Measurements from ENCODE around the gene ZNF136. TPM values are rescaled to one million over a fixed set of nuclear protein-coding genes. Genes with fewer than 3 reads are reported as not detected.

The ZNF136 gene
- total RNA-seq, 4 donors from 2014 or later, result 1.4 to 2.2 (median 1.8) TPM

DNA sequence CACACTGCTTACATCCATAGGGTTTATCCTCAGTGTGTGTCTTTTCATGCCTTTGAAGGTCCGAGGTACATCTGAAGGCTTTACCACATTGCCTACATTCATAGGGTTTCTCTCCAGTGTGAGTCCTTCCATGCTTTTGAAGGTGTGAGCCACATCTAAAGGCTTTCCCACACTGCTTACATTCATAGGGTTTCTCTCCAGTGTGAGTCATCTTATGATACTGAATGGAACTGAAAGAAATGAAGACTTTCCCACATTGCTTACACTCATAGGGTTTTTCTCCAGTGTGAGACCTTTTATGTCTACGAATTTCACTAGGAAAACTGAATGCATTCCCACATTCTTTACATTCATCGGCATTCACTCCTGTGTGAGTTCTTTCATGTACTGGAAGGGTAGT is 29.8 kb upstream of the ZNF136 start:
- Histone ChIP-seq H3K9me3 (peaks cover 5 to 19% (median 9%) of the 10 kb centered on the region in 3 donors), H3K36me3 (peaks cover 11 to 51% of the 10 kb centered on the region in 2 donors), H3K4me1 (no peaks in the 10 kb centered on the region), H3K4me3 (no peak overlapping the region), H3K27ac (no peak overlapping the region), H3K27me3 (no peaks in the 10 kb centered on the region)
- no peak for TF ChIP-seq POLR2A (IDR thresholded peaks at IDR 0.05)
- TF ChIP-seq, protein P1, sequence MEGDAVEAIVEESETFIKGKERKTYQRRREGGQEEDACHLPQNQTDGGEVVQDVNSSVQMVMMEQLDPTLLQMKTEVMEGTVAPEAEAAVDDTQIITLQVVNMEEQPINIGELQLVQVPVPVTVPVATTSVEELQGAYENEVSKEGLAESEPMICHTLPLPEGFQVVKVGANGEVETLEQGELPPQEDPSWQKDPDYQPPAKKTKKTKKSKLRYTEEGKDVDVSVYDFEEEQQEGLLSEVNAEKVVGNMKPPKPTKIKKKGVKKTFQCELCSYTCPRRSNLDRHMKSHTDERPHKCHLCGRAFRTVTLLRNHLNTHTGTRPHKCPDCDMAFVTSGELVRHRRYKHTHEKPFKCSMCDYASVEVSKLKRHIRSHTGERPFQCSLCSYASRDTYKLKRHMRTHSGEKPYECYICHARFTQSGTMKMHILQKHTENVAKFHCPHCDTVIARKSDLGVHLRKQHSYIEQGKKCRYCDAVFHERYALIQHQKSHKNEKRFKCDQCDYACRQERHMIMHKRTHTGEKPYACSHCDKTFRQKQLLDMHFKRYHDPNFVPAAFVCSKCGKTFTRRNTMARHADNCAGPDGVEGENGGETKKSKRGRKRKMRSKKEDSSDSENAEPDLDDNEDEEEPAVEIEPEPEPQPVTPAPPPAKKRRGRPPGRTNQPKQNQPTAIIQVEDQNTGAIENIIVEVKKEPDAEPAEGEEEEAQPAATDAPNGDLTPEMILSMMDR (IDR thresholded peaks at IDR 0.05 in 4 of 5, conservative IDR thresholded peaks at IDR 0.05 in 1 of 5), result no peak
- DNase-seq (no peak), ATAC-seq (no peak)
- intact Hi-C loops (cut with DNase I; ENCODE audit: low total_unique reads) (no loop called here), in situ Hi-C loops (cut with MboI; ENCODE audit: low sequenced_read_pairs in 4 of 4) (loop anchor here in 1 of 4 donors (25.0 kb wide), 1 partner anchor 221 kb away; no protein-coding TSS in a partner anchor)

DNA sequence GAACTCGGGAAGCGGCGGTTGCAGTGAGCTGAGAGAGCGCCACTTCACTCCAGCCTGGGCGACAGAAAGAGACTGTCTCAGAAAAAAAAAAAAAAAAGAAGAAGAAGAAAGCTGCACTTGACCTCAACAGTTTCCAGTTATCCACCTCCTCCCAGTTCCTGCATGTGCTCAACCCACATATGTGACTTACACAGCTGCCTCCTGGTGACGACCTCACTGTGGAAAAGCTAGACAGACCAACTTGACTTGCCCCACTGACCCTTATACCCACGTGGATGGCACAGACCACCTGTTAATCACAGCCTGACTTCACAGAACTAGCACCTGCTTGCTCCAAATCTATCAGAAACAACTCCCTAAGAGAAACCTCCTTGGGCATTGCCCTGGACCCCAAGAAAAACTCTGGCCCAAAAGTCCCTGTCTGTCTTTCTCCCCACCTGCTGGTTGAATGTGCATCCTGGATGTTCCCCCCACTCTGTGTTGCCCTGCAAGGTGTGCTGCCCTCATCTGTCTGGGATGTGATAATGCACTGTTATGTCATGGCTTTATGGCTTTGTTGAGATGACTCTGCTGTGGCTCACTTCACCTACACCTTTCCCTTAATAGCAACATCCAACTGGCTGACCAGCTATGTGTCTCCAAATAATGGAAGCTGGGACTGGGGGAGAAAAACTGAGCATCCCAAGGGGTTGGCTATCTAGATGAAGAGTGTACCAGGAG is 25.5 kb upstream of the ZNF136 start:
- H3K4me3 ChIP-seq, result no peak overlapping the region
- intact Hi-C loops (cut with DNase I; ENCODE audit: low total_unique reads) (no loop called here), in situ Hi-C loops (cut with MboI; ENCODE audit: low sequenced_read_pairs in 4 of 4) (loop anchor here in 1 of 4 donors (25.0 kb wide), 1 partner anchor 225 kb away; no protein-coding TSS in a partner anchor)
- no peak overlapping the region for H3K27ac ChIP-seq
- no peaks in the 10 kb centered on the region for H3K27me3 ChIP-seq
- DNase-seq (no peak), ATAC-seq (no peak)
- H3K9me3 ChIP-seq, result peaks cover 5 to 12% (median 8%) of the 10 kb centered on the region in 3 donors
- peaks cover 4 to 16% of the 10 kb centered on the region in 2 donors for H3K4me1 ChIP-seq
- H3K36me3 ChIP-seq, result peaks cover 11 to 44% of the 10 kb centered on the region in 2 donors
- TF ChIP-seq POLR2A (IDR thresholded peaks at IDR 0.05), result no peak
- TF ChIP-seq, protein P1 (IDR thresholded peaks at IDR 0.05 in 4 of 5, conservative IDR thresholded peaks at IDR 0.05 in 1 of 5), result peak in 2 of 5 experiments; percentile 15 to 21

DNA sequence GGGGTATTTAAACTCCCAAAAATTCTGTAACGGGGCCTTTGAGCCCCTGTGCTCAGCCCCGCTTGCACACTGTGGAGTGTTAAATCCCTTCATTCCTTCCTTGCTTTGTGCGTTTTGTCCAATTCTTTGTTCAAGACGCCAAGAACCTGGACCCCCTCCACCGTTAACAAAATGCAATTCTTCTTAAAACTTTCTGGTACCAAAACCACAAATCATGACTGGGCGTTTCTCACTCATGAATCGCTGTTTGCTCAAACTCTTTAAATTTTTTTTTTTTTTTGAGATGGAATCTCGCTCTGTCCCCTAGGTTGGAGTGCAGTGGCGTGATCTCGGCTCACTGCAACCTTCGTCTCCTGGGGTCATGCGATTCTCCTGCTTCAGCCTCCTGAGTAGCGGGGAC is 23.6 kb upstream of the ZNF136 start:
- Histone ChIP-seq H3K27ac (peak overlapping the region in 1 of 4 donors; percentile 77), H3K36me3 (peaks cover 0 to 25% of the 10 kb centered on the region in 2 donors), H3K27me3 (no peaks in the 10 kb centered on the region), H3K4me3 (peak overlapping the region; percentile 84 to 96 (median 90)), H3K4me1 (peaks cover 4 to 16% of the 10 kb centered on the region in 2 donors), H3K9me3 (no peaks in the 10 kb centered on the region)
- in situ Hi-C loops (cut with MboI; ENCODE audit: low sequenced_read_pairs in 4 of 4), result loop anchor here in 1 of 4 donors (25.0 kb wide), 1 partner anchor 227 kb away; no protein-coding TSS in a partner anchor
- intact Hi-C loops (cut with DNase I; ENCODE audit: low total_unique reads), result no loop called here
- DNase-seq (no peak), ATAC-seq (no peak)
- no peak for TF ChIP-seq POLR2A (IDR thresholded peaks at IDR 0.05)
- TF ChIP-seq, protein P1 (IDR thresholded peaks at IDR 0.05 in 4 of 5, conservative IDR thresholded peaks at IDR 0.05 in 1 of 5), result no peak

DNA sequence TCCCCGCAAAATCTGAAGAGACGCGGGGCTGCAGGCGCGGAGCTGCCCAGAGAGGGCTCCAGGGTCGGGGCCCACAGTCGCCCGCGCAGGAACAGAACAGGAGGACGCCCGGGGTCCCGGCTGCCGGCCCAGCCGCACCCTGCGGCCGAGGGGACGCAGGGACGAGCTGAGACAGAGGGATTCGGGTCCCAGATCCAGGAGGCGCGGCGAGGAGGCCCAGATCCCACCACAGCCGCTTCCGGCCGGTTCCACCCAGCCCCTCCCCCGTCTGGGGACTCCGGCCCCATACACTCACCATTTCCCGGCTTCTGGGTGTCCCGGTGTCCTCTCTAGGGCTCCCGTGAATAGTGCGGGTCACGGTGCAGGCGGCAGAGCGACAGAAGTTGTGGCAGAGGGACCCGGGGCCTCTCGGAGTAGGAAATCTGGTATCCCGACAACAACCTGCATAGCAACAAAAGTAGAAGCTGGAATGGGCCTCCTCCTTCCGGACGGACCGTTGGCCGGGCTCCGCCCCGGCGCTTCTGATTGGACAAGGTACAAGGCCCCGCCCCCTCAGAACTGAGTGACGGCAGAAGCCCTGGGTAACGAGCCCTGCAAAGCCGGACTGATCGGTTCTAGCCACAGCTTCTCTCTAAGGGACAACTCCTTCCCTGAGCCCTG is 22.9 kb upstream of the ZNF136 start, which contains the start of gene ZNF20:
Gene ZNF20, minus strand, starts transcription at position 466 of the 660 bp plus-strand sequence. Its CDS starts 168 bp downstream, at position 298.
- peak within 1 kb of the TSS; percentile 84 to 96 (median 90) for H3K4me3 ChIP-seq
- in situ Hi-C loops (cut with MboI; ENCODE audit: low sequenced_read_pairs in 4 of 4), result loop anchor here (5.0 to 25.0 kb wide), 7 partner anchors 78 to 345 kb away; partner anchors contain the start of genes ZNF491 (in 3 of the 4), ZNF69 (in 1 of the 4), ZNF844 (in 1 of the 4) and ZNF878 (in 1 of the 4)

More for the DNA sequence above, 22.9 kb upstream of the ZNF136 start, which contains the start of gene ZNF20:
- Histone ChIP-seq H3K27me3 (no peaks in the 10 kb centered on the region), H3K9me3 (no peaks in the 10 kb centered on the region), H3K4me1 (peaks cover 4 to 16% of the 10 kb centered on the region in 2 donors), H3K27ac (peak within 1 kb of the TSS; percentile 74 to 81 (median 78)), H3K36me3 (peaks cover 0 to 19% of the 10 kb centered on the region in 2 donors)
- peak in 1 of 2 donors; percentile 26 for TF ChIP-seq POLR2A (IDR thresholded peaks at IDR 0.05)
- TF ChIP-seq, protein P1 (IDR thresholded peaks at IDR 0.05 in 4 of 5, conservative IDR thresholded peaks at IDR 0.05 in 1 of 5), result peak in 1 of 5 experiments; percentile 7
- intact Hi-C loops (cut with DNase I; ENCODE audit: low total_unique reads), result loop anchor here (1.0 to 2.0 kb wide), 7 partner anchors 49 to 343 kb away; partner anchors contain the start of genes ZNF433 and ZNF844
- ATAC-seq, result peak; percentile 97 to 98
- DNase-seq, result peak; percentile 88 to 91
